ENCODE results near the gene SLC6A18.

The SLC6A18 gene

GRCh38 chr5:1212881-1213280, 12.3 kb upstream of the SLC6A18 start:
- H3K4me3 ChIP-seq (replicated peaks; ENCODE audit: low read depth, low read length): no peak overlapping the region
- no peak for DNase-seq (ENCODE audit: low read depth)
- no peak for TF ChIP-seq CTCF (IDR thresholded peaks at IDR 0.05; ENCODE audit: low read length, missing control alignments)

- no peak for TF ChIP-seq CTCF (IDR thresholded peaks at IDR 0.05; ENCODE audit: low read length, missing control alignments)
- H3K4me3 ChIP-seq (replicated peaks; ENCODE audit: low read depth, low read length): no peak overlapping the region
- DNase-seq (ENCODE audit: low read depth): no peak
Measured at GRCh38 chr5:1213508-1214162, 11.5 kb upstream of the SLC6A18 start.

- no peak for TF ChIP-seq CTCF (IDR thresholded peaks at IDR 0.05; ENCODE audit: low read length, missing control alignments)
- no peak for DNase-seq (ENCODE audit: low read depth)
- H3K4me3 ChIP-seq (replicated peaks; ENCODE audit: low read depth, low read length): no peak overlapping the region
Measured at GRCh38 chr5:1214163-1214935, 10.8 kb upstream of the SLC6A18 start.

GRCh38 chr5:1214936-1215220, 10.3 kb upstream of the SLC6A18 start:
- no peak for DNase-seq (ENCODE audit: low read depth)
- no peak overlapping the region for H3K4me3 ChIP-seq (replicated peaks; ENCODE audit: low read depth, low read length)
- no peak for TF ChIP-seq CTCF (IDR thresholded peaks at IDR 0.05; ENCODE audit: low read length, missing control alignments)

- DNase-seq (ENCODE audit: low read depth): no peak
- H3K4me3 ChIP-seq (replicated peaks; ENCODE audit: low read depth, low read length): no peak overlapping the region
- no peak for TF ChIP-seq CTCF (IDR thresholded peaks at IDR 0.05; ENCODE audit: low read length, missing control alignments)
Measured at GRCh38 chr5:1215320-1216096, 9.7 kb upstream of the SLC6A18 start.

- no peak for TF ChIP-seq CTCF (IDR thresholded peaks at IDR 0.05; ENCODE audit: low read length, missing control alignments)
- no peak for DNase-seq (ENCODE audit: low read depth)
- no peak overlapping the region for H3K4me3 ChIP-seq (replicated peaks; ENCODE audit: low read depth, low read length)
Measured at GRCh38 chr5:1216211-1216917, 8.8 kb upstream of the SLC6A18 start.
